Astrocyte (in vitro differentiated cells and primary cell): ENCODE measurements around the gene CDC20B. TPM values are rescaled to one million over a fixed set of nuclear protein-coding genes. Genes with fewer than 3 reads are reported as not detected.

Experiments used
- DNase-seq: peaks from one replicate; pipeline ENCODE4 v3.0.0-alpha.2; 2010; ENCODE audit warnings: low read depth
- FAIRE-seq: peaks from 2 replicates; lab custom pipeline; 2011; peaks lifted over from hg19 to GRCh38; lab: Jason Lieb, UNC
- H2AFZ ChIP-seq: 2 replicates; pipeline ENCODE4 v1.6.0; 2012; ENCODE audit warnings: low read depth, low read length, inconsistent platforms
- H3K27ac ChIP-seq: 2 replicates; pipeline ENCODE4 v1.5.1; 2011; ENCODE audit warnings: low read depth, low read length, inconsistent platforms
- H3K27me3 ChIP-seq: 2 replicates; pipeline ENCODE4 v1.6.0; 2011; ENCODE audit warnings: low read length, inconsistent platforms; ENCODE audit not compliant: insufficient read depth
- H3K36me3 ChIP-seq: 2 replicates; pipeline ENCODE4 v1.5.1; 2011; ENCODE audit warnings: low read length, inconsistent platforms; ENCODE audit not compliant: insufficient read depth
- H3K4me1 ChIP-seq: 2 replicates; pipeline ENCODE4 v1.5.1; 2011; ENCODE audit warnings: low read length, inconsistent platforms; ENCODE audit not compliant: insufficient read depth
- H3K4me2 ChIP-seq: 2 replicates; pipeline ENCODE4 v1.6.0; 2012; ENCODE audit warnings: low read length, inconsistent platforms
- H3K4me3 ChIP-seq: 2 replicates; pipeline ENCODE4 v1.5.1; 2011; ENCODE audit warnings: low read depth, mild to moderate bottlenecking, low read length, inconsistent platforms; ENCODE audit not compliant: insufficient read depth
- H3K79me2 ChIP-seq: 2 replicates; pipeline ENCODE4 v1.6.0; 2012; ENCODE audit warnings: mild to moderate bottlenecking, low read length, inconsistent platforms; ENCODE audit not compliant: insufficient read depth
- H3K9ac ChIP-seq: 2 replicates; pipeline ENCODE4 v1.6.0; 2012; ENCODE audit warnings: mild to moderate bottlenecking, low read length, inconsistent platforms
- H3K9me3 ChIP-seq: 2 replicates; pipeline ENCODE4 v1.5.1; 2012; ENCODE audit warnings: low read depth, mild to moderate bottlenecking, low read length, inconsistent platforms; ENCODE audit not compliant: insufficient read depth
- H4K20me1 ChIP-seq: 2 replicates; pipeline ENCODE4 v1.6.0; 2012; ENCODE audit warnings: low read length, inconsistent platforms; ENCODE audit not compliant: insufficient read depth
- H3K27ac Mint-ChIP-seq: one replicate; pipeline ENCODE4 v1.8.0; 2021; ENCODE audit warnings: mild to moderate bottlenecking, mixed read lengths; ENCODE audit not compliant: unreplicated experiment
- H3K27me3 Mint-ChIP-seq: one replicate; pipeline ENCODE4 v1.8.0; 2021; ENCODE audit warnings: low read depth, mixed read lengths; ENCODE audit not compliant: unreplicated experiment
- H3K36me3 Mint-ChIP-seq: one replicate; pipeline ENCODE4 v1.8.0; 2021; ENCODE audit warnings: low read depth, mixed read lengths; ENCODE audit not compliant: unreplicated experiment
- H3K4me1 Mint-ChIP-seq: one replicate; pipeline ENCODE4 v1.8.0; 2021; ENCODE audit warnings: low read depth, mixed read lengths; ENCODE audit not compliant: unreplicated experiment
- H3K4me3 Mint-ChIP-seq: one replicate; pipeline ENCODE4 v1.8.0; 2021; ENCODE audit warnings: mild to moderate bottlenecking, moderate library complexity, mixed read lengths; ENCODE audit not compliant: unreplicated experiment
- H3K9me3 Mint-ChIP-seq: one replicate; pipeline ENCODE4 v1.8.0; 2021; ENCODE audit warnings: mild to moderate bottlenecking, mixed read lengths; ENCODE audit not compliant: unreplicated experiment
- CTCF ChIP-seq: IDR thresholded peaks from 2 replicates; pipeline ENCODE4 v1.5.1; 2011; ENCODE audit warnings: low read depth, mild to moderate bottlenecking, inconsistent platforms, low read length, moderate library complexity; ENCODE audit not compliant: insufficient read depth
- EZH2 ChIP-seq: IDR thresholded peaks from 2 replicates; pipeline ENCODE4 v1.6.1; 2012; ENCODE audit warnings: mild to moderate bottlenecking, low read length, inconsistent platforms; ENCODE audit not compliant: insufficient read depth
- total RNA-seq: library from RNA; stranded (reverse); gene quantifications from 2 replicates; pipeline ENCODE4 v1.2.1, GENCODE V29; 2021

The CDC20B gene
- total RNA-seq, 1 donor from 2014 or later, result 0.11 TPM

- no peaks in the 10 kb centered on the region for H3K36me3 Mint-ChIP-seq
- Histone ChIP-seq H3K36me3 (no peaks in the 10 kb centered on the region), H3K4me1 (peaks cover 19% of the 10 kb centered on the region), H2AFZ (no peak overlapping the region), H3K27ac (no peak overlapping the region), H3K4me2 (no peak overlapping the region), H3K9ac (no peak overlapping the region), H3K9me3 (no peaks in the 10 kb centered on the region), H3K4me3 (no peak overlapping the region), H4K20me1 (peaks cover under 1% of the 10 kb centered on the region), H3K27me3 (peaks cover 31% of the 10 kb centered on the region), H3K79me2 (no peaks in the 10 kb centered on the region)
- peaks cover 6% of the 10 kb centered on the region for H3K4me1 Mint-ChIP-seq
- H3K9me3 Mint-ChIP-seq, result no peaks in the 10 kb centered on the region
- H3K27ac Mint-ChIP-seq, result no peak overlapping the region
- peaks cover 26% of the 10 kb centered on the region for H3K27me3 Mint-ChIP-seq
- no peak for DNase-seq
- H3K4me3 Mint-ChIP-seq, result no peak overlapping the region
- TF ChIP-seq CTCF, result no peak
- no peak for TF ChIP-seq EZH2
- FAIRE-seq, result no peak
These were observed 1.5 kb downstream of the CDC20B start for GRCh38 chr5:55171471-55171870.

- no peak for DNase-seq
- Histone ChIP-seq H3K27ac (no peak overlapping the region), H3K27me3 (no peaks in the 10 kb centered on the region), H2AFZ (no peak overlapping the region), H3K9me3 (no peaks in the 10 kb centered on the region), H3K9ac (no peak overlapping the region), H3K4me2 (peak overlapping the region; percentile 90), H3K4me1 (peaks cover 9% of the 10 kb centered on the region), H3K4me3 (no peak overlapping the region), H3K36me3 (peaks cover 31% of the 10 kb centered on the region), H3K79me2 (peaks cover 49% of the 10 kb centered on the region), H4K20me1 (peaks cover 47% of the 10 kb centered on the region)
- no peaks in the 10 kb centered on the region for H3K9me3 Mint-ChIP-seq
- H3K4me1 Mint-ChIP-seq, result peaks cover 15% of the 10 kb centered on the region
- TF ChIP-seq CTCF, result no peak
- TF ChIP-seq EZH2, result no peak
- H3K27ac Mint-ChIP-seq, result no peak overlapping the region
- peak overlapping the region; percentile 47 for H3K4me3 Mint-ChIP-seq
- H3K36me3 Mint-ChIP-seq, result peaks cover 17% of the 10 kb centered on the region
- no peaks in the 10 kb centered on the region for H3K27me3 Mint-ChIP-seq
- no peak for FAIRE-seq
These were observed 10.3 kb downstream of the CDC20B start for GRCh38 chr5:55162666-55163065.

- Mint-ChIP-seq H3K27me3 (no peaks in the 10 kb centered on the region), H3K36me3 (peaks cover 11% of the 10 kb centered on the region), H3K4me3 (peak overlapping the region; percentile 93), H3K4me1 (peaks cover 19% of the 10 kb centered on the region), H3K27ac (peak overlapping the region; percentile 98), H3K9me3 (no peaks in the 10 kb centered on the region)
- H3K79me2 ChIP-seq, result peaks cover 49% of the 10 kb centered on the region
- no peak overlapping the region for H2AFZ ChIP-seq
- no peaks in the 10 kb centered on the region for H3K9me3 ChIP-seq
- TF ChIP-seq CTCF (no peak), EZH2 (no peak)
- H3K9ac ChIP-seq, result peak overlapping the region; percentile 98
- H3K27ac ChIP-seq, result peak overlapping the region; percentile 96
- peak overlapping the region; percentile 90 for H3K4me2 ChIP-seq
- peak; percentile 96 for DNase-seq
- FAIRE-seq, result peak; percentile 78
- peak overlapping the region; percentile 99 for H3K4me3 ChIP-seq
- peaks cover 27% of the 10 kb centered on the region for H3K36me3 ChIP-seq
- H3K4me1 ChIP-seq, result peaks cover 9% of the 10 kb centered on the region
- H3K27me3 ChIP-seq, result no peaks in the 10 kb centered on the region
- H4K20me1 ChIP-seq, result peaks cover 38% of the 10 kb centered on the region
These were observed 12.3 kb downstream of the CDC20B start for GRCh38 chr5:55160493-55161209.
